OCI-LY3 (cell line): ENCODE measurements around the gene LY6G5C.

Experiments
- H2AFZ ChIP-seq: fragments of 200-600, 300-600 bp; shearing (Covaris generic); 2 replicates; pipeline ENCODE4 v1.6.0; 2014; ENCODE audit warnings: antibody characterized with exemption, low read depth, low read length
- H3K27ac ChIP-seq: fragments of 200-600, 300-600 bp; sonication (generic); 2 replicates; pipeline ENCODE4 v1.5.1; 2014; ENCODE audit warnings: mild to moderate bottlenecking, low read length, moderate library complexity, mixed read lengths
- H3K27me3 ChIP-seq: fragments of 200-600, 300-600 bp; sonication (generic); 2 replicates; pipeline ENCODE4 v1.6.1; 2014; ENCODE audit warnings: low read depth, low read length, mixed read lengths
- H3K36me3 ChIP-seq: fragments of 200-600, 300-600 bp; sonication (generic); replicated peaks from 2 replicates; pipeline ENCODE3; 2014; ENCODE audit warnings: low read depth, low read length, mixed read lengths
- H3K4me1 ChIP-seq: fragments of 300-600, 200-600 bp; sonication (generic); 2 replicates; pipeline ENCODE4 v1.6.1; 2014; ENCODE audit warnings: low read length, mixed read lengths
- H3K4me2 ChIP-seq: fragments of 200-600, 300-600 bp; sonication (generic); 2 replicates; pipeline ENCODE4 v1.6.1; 2014; ENCODE audit warnings: low read length, mixed read lengths
- H3K4me3 ChIP-seq: fragments of 300-600, 200-600 bp; sonication (generic); 2 replicates; pipeline ENCODE4 v1.5.1; 2014; ENCODE audit warnings: antibody characterized with exemption, mild to moderate bottlenecking, low read length, moderate library complexity
- H3K79me2 ChIP-seq: fragments of 300-600, 200-600 bp; shearing (Covaris generic); 2 replicates; pipeline ENCODE4 v1.6.1; 2014; ENCODE audit warnings: mild to moderate bottlenecking, low read length, mixed read lengths
- H3K9ac ChIP-seq: fragments of 300-600, 200-600 bp; shearing (Covaris generic); 2 replicates; pipeline ENCODE4 v1.6.0; 2014; ENCODE audit warnings: mild to moderate bottlenecking, low read length, moderate library complexity
- H3K9me3 ChIP-seq: fragments of 200-600, 300-600 bp; shearing (Covaris generic); 2 replicates; pipeline ENCODE4 v1.6.1; 2014; ENCODE audit warnings: low read length, mixed read lengths; ENCODE audit not compliant: insufficient read depth
- H4K20me1 ChIP-seq: fragments of 200-600, 300-600 bp; sonication (generic); 2 replicates; pipeline ENCODE4 v1.6.1; 2016; ENCODE audit warnings: low read length, mixed read lengths; ENCODE audit not compliant: insufficient read depth
- EZH2phosphoT487 ChIP-seq: fragments of 200-600 bp; shearing (Covaris generic); IDR thresholded peaks from 2 replicates; pipeline ENCODE4 v1.6.1; 2018; ENCODE audit warnings: antibody characterized with exemption, mixed run types, low read depth
- TF ChIP-seq, protein P1 (sequence below): fragments of 200-600, 300-600 bp; sonication (generic); IDR thresholded peaks from 2 replicates; pipeline ENCODE4 v1.5.1; 2014; ENCODE audit warnings: antibody characterized with exemption, low read length, low read depth

The LY6G5C gene

DNA sequence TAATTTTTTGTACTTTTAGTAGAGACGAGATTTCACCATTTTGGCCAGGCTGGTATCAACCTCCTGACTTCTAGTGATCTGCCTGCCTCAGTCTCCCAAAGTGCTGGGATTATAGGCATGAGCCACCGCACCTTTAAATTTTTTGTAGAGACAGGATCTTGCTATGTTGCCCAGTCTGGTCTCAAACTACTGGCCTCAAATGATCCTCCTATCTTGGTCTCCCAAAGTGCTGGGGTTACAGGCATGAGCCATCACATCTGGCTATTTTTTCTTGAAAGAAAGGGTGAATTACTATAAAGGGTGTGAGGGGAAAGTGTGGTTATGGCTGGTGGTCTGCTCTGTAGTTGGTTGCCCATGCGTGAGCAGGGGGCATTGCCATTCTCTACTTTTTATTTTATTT is 27.4 kb upstream of the LY6G5C start:
- no peaks in the 10 kb centered on the region for H3K36me3 ChIP-seq
- H3K79me2 ChIP-seq, result no peaks in the 10 kb centered on the region
- no peak overlapping the region for H3K4me2 ChIP-seq
- H3K4me1 ChIP-seq, result peaks cover 9% of the 10 kb centered on the region
- H3K4me3 ChIP-seq, result no peak overlapping the region
- no peak for TF ChIP-seq EZH2phosphoT487
- TF ChIP-seq, protein P1, sequence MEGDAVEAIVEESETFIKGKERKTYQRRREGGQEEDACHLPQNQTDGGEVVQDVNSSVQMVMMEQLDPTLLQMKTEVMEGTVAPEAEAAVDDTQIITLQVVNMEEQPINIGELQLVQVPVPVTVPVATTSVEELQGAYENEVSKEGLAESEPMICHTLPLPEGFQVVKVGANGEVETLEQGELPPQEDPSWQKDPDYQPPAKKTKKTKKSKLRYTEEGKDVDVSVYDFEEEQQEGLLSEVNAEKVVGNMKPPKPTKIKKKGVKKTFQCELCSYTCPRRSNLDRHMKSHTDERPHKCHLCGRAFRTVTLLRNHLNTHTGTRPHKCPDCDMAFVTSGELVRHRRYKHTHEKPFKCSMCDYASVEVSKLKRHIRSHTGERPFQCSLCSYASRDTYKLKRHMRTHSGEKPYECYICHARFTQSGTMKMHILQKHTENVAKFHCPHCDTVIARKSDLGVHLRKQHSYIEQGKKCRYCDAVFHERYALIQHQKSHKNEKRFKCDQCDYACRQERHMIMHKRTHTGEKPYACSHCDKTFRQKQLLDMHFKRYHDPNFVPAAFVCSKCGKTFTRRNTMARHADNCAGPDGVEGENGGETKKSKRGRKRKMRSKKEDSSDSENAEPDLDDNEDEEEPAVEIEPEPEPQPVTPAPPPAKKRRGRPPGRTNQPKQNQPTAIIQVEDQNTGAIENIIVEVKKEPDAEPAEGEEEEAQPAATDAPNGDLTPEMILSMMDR, result no peak
- no peak overlapping the region for H2AFZ ChIP-seq
- H3K27ac ChIP-seq, result no peak overlapping the region
- H3K9ac ChIP-seq, result no peak overlapping the region
- no peaks in the 10 kb centered on the region for H3K27me3 ChIP-seq
- H4K20me1 ChIP-seq, result no peaks in the 10 kb centered on the region
- no peaks in the 10 kb centered on the region for H3K9me3 ChIP-seq

GRCh38 chr6:31707701-31708100 is 26.8 kb upstream of the LY6G5C start:
- H4K20me1 ChIP-seq, result no peaks in the 10 kb centered on the region
- no peak overlapping the region for H2AFZ ChIP-seq
- no peak overlapping the region for H3K4me2 ChIP-seq
- H3K27ac ChIP-seq, result no peak overlapping the region
- H3K4me3 ChIP-seq, result no peak overlapping the region
- peaks cover 3% of the 10 kb centered on the region; the same call in 1 of the 2 replicates for H3K79me2 ChIP-seq
- H3K9me3 ChIP-seq, result no peaks in the 10 kb centered on the region
- no peaks in the 10 kb centered on the region for H3K27me3 ChIP-seq
- TF ChIP-seq, protein P1, result no peak
- no peak for TF ChIP-seq EZH2phosphoT487
- no peak overlapping the region for H3K9ac ChIP-seq
- no peaks in the 10 kb centered on the region for H3K36me3 ChIP-seq
- peaks cover 9% of the 10 kb centered on the region for H3K4me1 ChIP-seq

DNA sequence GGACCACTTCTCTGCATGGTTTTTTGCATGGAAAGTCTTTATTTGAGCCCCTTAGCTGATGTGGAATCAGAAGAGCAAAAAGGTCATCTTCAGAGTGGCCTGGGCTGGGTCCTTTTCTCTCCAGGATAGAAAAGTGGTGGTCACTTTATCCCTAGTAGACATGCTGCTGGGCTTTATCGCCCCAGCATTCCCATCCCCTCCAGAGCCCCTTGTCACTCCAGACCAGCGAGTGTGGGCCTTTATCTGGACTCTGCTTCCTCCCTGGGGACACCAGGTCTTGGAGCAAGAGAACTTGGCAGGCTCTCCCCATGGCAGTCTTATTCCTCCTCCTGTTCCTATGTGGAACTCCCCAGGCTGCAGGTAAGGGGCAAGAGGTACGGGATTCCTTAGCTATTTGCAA is 25.7 kb upstream of the LY6G5C start, which contains the start of gene LY6G6F:
Gene LY6G6F, plus strand, starts transcription at position 268 of the 400 bp plus-strand sequence. Its CDS starts 41 bp downstream, at position 309.
- Histone ChIP-seq H3K4me1 (peaks cover 17% of the 10 kb centered on the region), H3K79me2 (peaks cover 14% of the 10 kb centered on the region), H4K20me1 (no peaks in the 10 kb centered on the region), H3K36me3 (no peaks in the 10 kb centered on the region), H3K9me3 (no peaks in the 10 kb centered on the region), H2AFZ (no peak within 1 kb of the TSS), H3K4me3 (no peak within 1 kb of the TSS), H3K27ac (no peak within 1 kb of the TSS), H3K9ac (no peak within 1 kb of the TSS), H3K27me3 (no peaks in the 10 kb centered on the region), H3K4me2 (no peak within 1 kb of the TSS)
- TF ChIP-seq, protein P1, result no peak
- TF ChIP-seq EZH2phosphoT487, result no peak

- H3K27me3 ChIP-seq, result no peaks in the 10 kb centered on the region
- no peak overlapping the region for H3K4me2 ChIP-seq
- H3K79me2 ChIP-seq, result peaks cover 18% of the 10 kb centered on the region
- H3K9me3 ChIP-seq, result no peaks in the 10 kb centered on the region
- H2AFZ ChIP-seq, result no peak overlapping the region
- no peak overlapping the region for H3K27ac ChIP-seq
- peaks cover 18% of the 10 kb centered on the region for H3K4me1 ChIP-seq
- H4K20me1 ChIP-seq, result no peaks in the 10 kb centered on the region
- H3K9ac ChIP-seq, result no peak overlapping the region
- TF ChIP-seq EZH2phosphoT487, result no peak
- TF ChIP-seq, protein P1, result no peak
- no peak overlapping the region for H3K4me3 ChIP-seq
- no peaks in the 10 kb centered on the region for H3K36me3 ChIP-seq
Measured at GRCh38 chr6:31705931-31706330, 25.1 kb upstream of the LY6G5C start.
